Transverse colon (tissue), 4 donors: Measurements from ENCODE around the gene BICDL2.

Source experiments
- CTCF ChIP-seq, 5 experiments: fragments of 200-600 bp in 3 of 5; fragments of 450-650 bp in 2 of 5; sonication (generic) in 3 of 5; IDR thresholded peaks; 1 replicate in 2 of 5; 2 replicates in 3 of 5; pipeline ENCODE4 v1.5.1; 2016 to 2017; ENCODE audit warnings: antibody characterized with exemption in 5 of 5, inconsistent platforms in 3 of 5, mild to moderate bottlenecking in 2 of 5, moderate library complexity in 1 of 5
- EP300 ChIP-seq: sonication (generic); formaldehyde crosslinking; IDR thresholded peaks from one replicate; pipeline ENCODE4 v1.6.1; 2017; ENCODE audit warnings: antibody characterized with exemption, low read depth
- POLR2A ChIP-seq: fragments of 450-650 bp; IDR thresholded peaks from one replicate; pipeline ENCODE4 v1.6.1; 2016; ENCODE audit warnings: antibody characterized with exemption, mild to moderate bottlenecking, moderate library complexity
- POLR2AphosphoS5 ChIP-seq, 3 donors: sonication (generic); formaldehyde crosslinking; IDR thresholded peaks; one replicate each; pipeline ENCODE4 v1.6.1; 2016; ENCODE audit warnings: antibody characterized with exemption in 3 of 3

DNA sequence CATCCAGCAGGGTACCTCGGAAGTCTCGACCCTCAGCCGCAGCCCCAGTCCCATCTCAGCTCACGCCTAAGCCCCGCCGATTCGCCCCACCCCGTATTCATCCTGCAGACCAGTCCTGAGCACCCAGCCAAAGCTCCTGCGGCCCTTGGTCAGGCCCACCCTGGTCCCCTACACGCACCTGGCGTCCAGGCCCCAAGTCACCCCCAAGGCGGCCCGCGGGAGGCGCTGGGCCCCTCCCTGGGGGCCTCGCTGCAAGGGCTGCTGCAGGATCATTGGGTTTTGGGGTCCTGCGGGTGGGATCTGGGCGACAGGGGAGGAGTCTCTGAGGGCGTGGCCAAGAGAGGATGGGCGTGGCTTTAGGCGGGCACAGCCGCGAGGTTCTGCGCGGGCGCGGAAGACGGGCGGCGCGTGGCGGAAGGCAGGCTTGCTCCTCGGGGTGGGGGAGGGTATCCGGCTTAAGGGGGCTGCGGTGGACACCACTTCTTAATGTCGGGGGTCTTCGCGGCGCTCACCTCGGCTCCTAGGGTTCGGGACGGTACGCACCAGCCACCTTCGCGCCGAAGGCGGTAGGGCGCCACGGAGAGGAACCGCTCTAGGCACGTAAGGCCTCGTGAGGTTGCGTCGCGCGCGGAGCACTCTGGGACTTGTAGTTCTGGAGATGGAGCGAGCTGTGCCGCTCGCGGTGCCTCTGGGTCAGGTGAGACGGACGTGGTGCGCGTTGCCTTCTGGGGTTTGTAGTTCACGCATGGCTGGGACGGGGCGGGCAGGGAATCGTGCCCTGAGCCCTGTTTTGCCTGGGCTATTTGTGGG is 12.9 kb downstream of the BICDL2 start, which contains the start of the genes HCFC1R1 and THOC6:
- peak in 1 of 5 experiments; percentile 13 for TF ChIP-seq CTCF (IDR thresholded peaks at IDR 0.05)
- TF ChIP-seq POLR2A = peak; percentile 80
- TF ChIP-seq POLR2AphosphoS5 (IDR thresholded peaks at IDR 0.05) = peak in 2 of 3 donors; percentile 79 to 90
- no peak for TF ChIP-seq EP300
